Measurements from ENCODE around the gene SYK. TPM values are rescaled to one million over a fixed set of nuclear protein-coding genes. Genes with fewer than 3 reads are reported as not detected.

SYK gene
- total and polyA plus RNA-seq, 2 of the 13 experiments (the other 11 are each of a cell fraction or from before 2014, with no cell fraction given) = not detected

- TF ChIP-seq CHCHD3 (CRISPR knock-in tag; IDR thresholded peaks at IDR 0.05) (no peak), NR2F1 (CRISPR knock-in tag; IDR thresholded peaks at IDR 0.05) (no peak), U2AF2 (IDR thresholded peaks at IDR 0.05; ENCODE audit: low read depth, low read length) (no peak), AGO1 (IDR thresholded peaks at IDR 0.05; ENCODE audit: low read depth, low read length, poor library complexity, severe bottlenecking) (no peak), RFX1 (IDR thresholded peaks at IDR 0.05) (no peak), TEF (CRISPR knock-in tag; IDR thresholded peaks at IDR 0.05) (no peak), TEAD2 (CRISPR knock-in tag; IDR thresholded peaks at IDR 0.05) (no peak), ZNF891 (CRISPR knock-in tag; IDR thresholded peaks at IDR 0.05) (no peak), ATF7 (IDR thresholded peaks at IDR 0.05) (no peak), ATF7 (CRISPR knock-in tag; IDR thresholded peaks at IDR 0.05) (no peak), ZNF333 (CRISPR knock-in tag; IDR thresholded peaks at IDR 0.05; ENCODE audit: borderline replicate concordance) (no peak)
- Histone ChIP-seq H3K36me3 (replicated peaks in 1 of 2; ENCODE audit: control insufficient read depth in 1 of 2, insufficient read depth in 2 of 2, low read length in 2 of 2) (no peaks in the 10 kb centered on the region), H3K27me3 (ENCODE audit: control insufficient read depth in 1 of 2, insufficient read depth in 2 of 2, low read length in 2 of 2) (peaks cover 0 to 31% of the 10 kb centered on the region in 2 experiments; a peak in 4 of 5 replicates), H3K79me2 (ENCODE audit: insufficient read depth, low read length) (no peaks in the 10 kb centered on the region), H3K27ac (ENCODE audit: extremely low read length, insufficient read depth, low read length) (no peak overlapping the region), H3K4me3 (replicated peaks in 1 of 3; ENCODE audit: insufficient read depth in 1 of 3, low read depth in 2 of 3, low read length in 3 of 3) (no peak overlapping the region), H3K9ac (ENCODE audit: insufficient read depth, low read depth, low read length) (no peak overlapping the region), H3K4me2 (ENCODE audit: low read depth, low read length) (no peak overlapping the region), H3K9me3 (ENCODE audit: low read length) (no peaks in the 10 kb centered on the region), H3K4me1 (ENCODE audit: insufficient read depth, low read length) (no peaks in the 10 kb centered on the region), H2AFZ (ENCODE audit: low read length) (no peak overlapping the region), H4K20me1 (ENCODE audit: insufficient read depth, low read length) (no peaks in the 10 kb centered on the region)
- no peak for ATAC-seq
- ChIA-PET POLR2A (no interaction called here), CTCF (ENCODE audit: low intra/inter-chr PET ratio, low total read pairs) (no interaction called here)
- no TSS peak for BruUV-seq (replicated peaks)
- intact Hi-C loops (cut with micrococcal nuclease; ENCODE audit: unreplicated experiment) (no loop called here), in situ Hi-C loops (cut with HindIII; ENCODE audit: extremely low pct_ligation_motif_present, low pct_unique_long_range_greater_than_20kb) (no loop called here)
- FAIRE-seq = no peak
- WGBS (ENCODE audit: low lambda C conversion rate) = 23% methylated on average over 4 of the region's 4 CpGs
- DNase-seq (ENCODE audit: low spot score) = no peak
These were observed 107.6 kb downstream of the SYK start for GRCh38 chr9:90909225-90909624.
